SK-N-SH treated with all-trans-retinoic acid at 6 μM for 48 hours (cell line): ENCODE data around the gene MYD88.

ENCODE experiments used
- CSDC2 ChIP-seq: fragments of 250-450 bp; sonication (Bioruptor Pico); IDR thresholded peaks from 2 replicates; pipeline ENCODE4 v1.5.0; 2020; ENCODE audit warnings: mild to moderate bottlenecking, moderate library complexity
- GLIS3 ChIP-seq: fragments of 250-450 bp; sonication (Bioruptor Pico); IDR thresholded peaks from 2 replicates; pipeline ENCODE4 v1.5.0; 2020; ENCODE audit warnings: mild to moderate bottlenecking, moderate library complexity
- PPARA ChIP-seq: fragments of 250-450 bp; sonication (Bioruptor Pico); IDR thresholded peaks from 2 replicates; pipeline ENCODE4 v1.5.0; 2020; ENCODE audit warnings: mild to moderate bottlenecking, borderline replicate concordance
- TCF4 ChIP-seq: fragments of 250-450 bp; sonication (Bioruptor Pico); IDR thresholded peaks from 2 replicates; pipeline ENCODE4 v1.8.0; 2021; ENCODE audit warnings: mild to moderate bottlenecking, moderate library complexity, borderline replicate concordance
- TOX ChIP-seq: fragments of 250-450 bp; sonication (Bioruptor Pico); IDR thresholded peaks from 2 replicates; pipeline ENCODE4 v1.8.0; 2021; ENCODE audit warnings: mild to moderate bottlenecking, moderate library complexity, borderline replicate concordance
- ZFP3 ChIP-seq: fragments of 250-450 bp; sonication (Bioruptor Pico); IDR thresholded peaks from 2 replicates; pipeline ENCODE4 v1.5.0; 2020; ENCODE audit warnings: mild to moderate bottlenecking, moderate library complexity
- ZFP30 ChIP-seq: fragments of 450-650 bp; formaldehyde crosslinking; IDR thresholded peaks from 2 replicates; pipeline ENCODE4 v1.5.0; 2022; ENCODE audit warnings: mild to moderate bottlenecking, moderate library complexity
- ZNF565 ChIP-seq: fragments of 450-650 bp; formaldehyde crosslinking; conservative IDR thresholded peaks from 2 replicates; pipeline ENCODE4 v1.5.0; 2020; ENCODE audit warnings: low read depth, mild to moderate bottlenecking, moderate library complexity
- TF ChIP-seq, protein P1 (sequence below): fragments of 250-450 bp; sonication (Bioruptor Pico); IDR thresholded peaks from 2 replicates; pipeline ENCODE4 v1.8.0; 2021; ENCODE audit warnings: low read depth, mild to moderate bottlenecking, moderate library complexity, borderline replicate concordance

DNA sequence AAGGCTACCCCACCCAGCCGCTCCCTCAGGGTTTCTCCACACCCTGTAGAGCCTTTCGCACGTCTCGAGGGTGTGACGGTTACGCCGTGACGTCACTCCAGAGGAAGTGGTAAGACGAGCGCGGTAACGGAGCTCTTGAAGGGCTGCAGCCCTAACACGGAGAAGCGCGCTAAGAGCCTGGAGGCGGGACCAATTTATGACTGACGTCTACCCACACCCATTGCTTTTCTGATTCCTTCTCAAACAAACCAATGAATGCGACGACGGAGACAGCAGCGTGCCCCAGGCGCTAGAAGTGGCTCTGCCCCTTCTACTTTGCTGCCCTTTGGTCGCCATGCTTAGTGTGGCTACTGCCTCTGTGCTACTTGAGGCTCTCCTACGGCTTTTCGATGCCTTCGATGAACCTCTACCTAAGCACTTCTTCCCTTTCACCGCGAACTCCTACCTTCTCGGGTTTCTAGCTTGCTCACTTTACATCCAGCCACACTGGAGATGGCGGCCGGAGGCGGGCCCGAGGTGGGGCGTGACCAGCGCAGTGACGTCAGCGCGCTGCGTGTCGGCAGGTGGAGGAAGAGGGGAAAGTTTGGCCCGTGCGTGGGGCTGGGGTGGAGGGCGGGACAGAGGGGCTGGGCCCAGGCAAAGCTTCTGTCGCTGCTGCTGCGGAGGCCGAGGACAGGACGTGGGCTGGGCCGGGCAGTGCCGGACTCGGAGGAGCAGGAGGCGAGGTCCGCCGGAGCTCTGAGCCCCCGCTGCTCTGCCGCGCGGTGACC is 26.7 kb downstream of the MYD88 start, which contains the start of gene OXSR1:
- TF ChIP-seq TOX (no peak), ZFP30 (CRISPR knock-in tag) (no peak), ZNF565 (CRISPR knock-in tag) (no peak), ZFP3 (CRISPR knock-in tag) (peak; percentile 59; the same call in 1 of the 2 replicates), GLIS3 (CRISPR knock-in tag) (no peak), PPARA (CRISPR knock-in tag) (no peak), TCF4 (no peak), CSDC2 (CRISPR knock-in tag) (no peak)
- TF ChIP-seq, protein P1, sequence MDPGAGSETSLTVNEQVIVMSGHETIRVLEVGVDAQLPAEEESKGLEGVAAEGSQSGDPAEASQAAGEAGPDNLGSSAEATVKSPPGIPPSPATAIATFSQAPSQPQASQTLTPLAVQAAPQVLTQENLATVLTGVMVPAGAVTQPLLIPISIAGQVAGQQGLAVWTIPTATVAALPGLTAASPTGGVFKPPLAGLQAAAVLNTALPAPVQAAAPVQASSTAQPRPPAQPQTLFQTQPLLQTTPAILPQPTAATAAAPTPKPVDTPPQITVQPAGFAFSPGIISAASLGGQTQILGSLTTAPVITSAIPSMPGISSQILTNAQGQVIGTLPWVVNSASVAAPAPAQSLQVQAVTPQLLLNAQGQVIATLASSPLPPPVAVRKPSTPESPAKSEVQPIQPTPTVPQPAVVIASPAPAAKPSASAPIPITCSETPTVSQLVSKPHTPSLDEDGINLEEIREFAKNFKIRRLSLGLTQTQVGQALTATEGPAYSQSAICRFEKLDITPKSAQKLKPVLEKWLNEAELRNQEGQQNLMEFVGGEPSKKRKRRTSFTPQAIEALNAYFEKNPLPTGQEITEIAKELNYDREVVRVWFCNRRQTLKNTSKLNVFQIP (CRISPR knock-in tag) = no peak
